ENCODE results near the gene TUBB3.

GRCh38 chr16:89974870-89975269 is 51.7 kb downstream of the TUBB3 start:
- TF ChIP-seq ELK1 (CRISPR knock-in tag; IDR thresholded peaks at IDR 0.05) (no peak), PHF21A (IDR thresholded peaks at IDR 0.05; ENCODE audit: borderline replicate concordance, low read depth) (no peak), USF1 (CRISPR knock-in tag; IDR thresholded peaks at IDR 0.05) (no peak), USF2 (CRISPR knock-in tag; IDR thresholded peaks at IDR 0.05) (no peak), CTCF (IDR thresholded peaks at IDR 0.05 in 2 of 3, conservative IDR thresholded peaks at IDR 0.05 in 1 of 3; ENCODE audit: insufficient read depth in 2 of 3, low read depth in 1 of 3, low read length in 3 of 3) (no peak), RAD51 (IDR thresholded peaks at IDR 0.05; ENCODE audit: borderline replicate concordance, low read depth) (no peak), SLC30A9 (CRISPR knock-in tag; IDR thresholded peaks at IDR 0.05) (no peak), POLR2AphosphoS5 (IDR thresholded peaks at IDR 0.05; ENCODE audit: control insufficient read depth, insufficient read depth, low read depth, low read length) (no peak), MNT (conservative IDR thresholded peaks at IDR 0.05) (no peak), CREB1 (IDR thresholded peaks at IDR 0.05) (no peak), CREB1 (CRISPR knock-in tag; IDR thresholded peaks at IDR 0.05) (no peak)
- TF ChIP-seq, protein P1, sequence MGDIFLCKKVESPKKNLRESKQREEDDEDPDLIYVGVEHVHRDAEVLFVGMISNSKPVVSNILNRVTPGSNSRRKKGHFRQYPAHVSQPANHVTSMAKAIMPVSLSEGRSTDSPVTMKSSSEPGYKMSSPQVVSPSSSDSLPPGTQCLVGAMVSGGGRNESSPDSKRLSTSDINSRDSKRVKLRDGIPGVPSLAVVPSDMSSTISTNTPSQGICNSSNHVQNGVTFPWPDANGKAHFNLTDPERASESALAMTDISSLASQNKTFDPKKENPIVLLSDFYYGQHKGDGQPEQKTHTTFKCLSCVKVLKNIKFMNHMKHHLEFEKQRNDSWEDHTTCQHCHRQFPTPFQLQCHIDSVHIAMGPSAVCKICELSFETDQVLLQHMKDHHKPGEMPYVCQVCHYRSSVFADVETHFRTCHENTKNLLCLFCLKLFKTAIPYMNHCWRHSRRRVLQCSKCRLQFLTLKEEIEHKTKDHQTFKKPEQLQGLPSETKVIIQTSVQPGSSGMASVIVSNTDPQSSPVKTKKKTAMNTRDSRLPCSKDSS (IDR thresholded peaks at IDR 0.05; ENCODE audit: low read depth, partially characterized antibody): no peak

Data from K562 (cell line).